GM19238 (cell line): ENCODE results near the gene RFTN1.

ENCODE experiments used
- DNase-seq: peaks from one replicate; pipeline ENCODE4 v3.0.0; 2011; ENCODE audit warnings: low spot score; ENCODE audit not compliant: insufficient read length

The RFTN1 gene

GRCh38 chr3:16361087-16361486 lies 152.4 kb downstream of the RFTN1 start:
- DNase-seq: no peak

- no peak for DNase-seq
These were observed 154.2 kb downstream of the RFTN1 start for GRCh38 chr3:16359331-16359730.

GRCh38 chr3:16358336-16358735 lies 155.2 kb downstream of the RFTN1 start:
- DNase-seq: no peak

GRCh38 chr3:16357186-16358121 lies 156.0 kb downstream of the RFTN1 start:
- DNase-seq: no peak

- no peak for DNase-seq
These were observed 157.7 kb downstream of the RFTN1 start for GRCh38 chr3:16355828-16356227.

GRCh38 chr3:16354291-16354690 lies 159.2 kb downstream of the RFTN1 start:
- DNase-seq: no peak

GRCh38 chr3:16352428-16352827 lies 161.1 kb downstream of the RFTN1 start:
- DNase-seq: no peak

- no peak for DNase-seq
These were observed 162.7 kb downstream of the RFTN1 start for GRCh38 chr3:16350597-16351318.

- DNase-seq: no peak
These were observed 163.4 kb downstream of the RFTN1 start for GRCh38 chr3:16349986-16350596.

- no peak for DNase-seq
These were observed 166.0 kb downstream of the RFTN1 start for GRCh38 chr3:16347548-16347947.

GRCh38 chr3:16346413-16347081 lies 167.0 kb downstream of the RFTN1 start:
- DNase-seq: no peak

GRCh38 chr3:16343101-16343500 lies 170.4 kb downstream of the RFTN1 start:
- no peak for DNase-seq

- DNase-seq: no peak
These were observed 174.5 kb downstream of the RFTN1 start for GRCh38 chr3:16338999-16339398.

- DNase-seq: peak; percentile 29
These were observed 175.5 kb downstream of the RFTN1 start for GRCh38 chr3:16337856-16338540.

- DNase-seq: no peak
These were observed 176.7 kb downstream of the RFTN1 start for GRCh38 chr3:16336825-16337224.

GRCh38 chr3:16335772-16336645 lies 177.5 kb downstream of the RFTN1 start:
- DNase-seq: no peak

- no peak for DNase-seq
These were observed 178.2 kb downstream of the RFTN1 start for GRCh38 chr3:16335333-16335732.

- no peak for DNase-seq
These were observed 178.6 kb downstream of the RFTN1 start for GRCh38 chr3:16334909-16335308.

GRCh38 chr3:16332904-16333426 lies 180.5 kb downstream of the RFTN1 start:
- DNase-seq: no peak
